ENCODE results near the gene COMMD2. TPM values are rescaled to one million over a fixed set of nuclear protein-coding genes. Genes with fewer than 3 reads are reported as not detected.

Gene COMMD2
- total RNA-seq, 6 experiments from 2014 or later: 27.0 to 32.8 (median 31.5) TPM

- H3K27ac Mint-ChIP-seq: no peak within 1 kb of the TSS
- H3K4me1 Mint-ChIP-seq (ENCODE audit: low read depth): peaks cover 26% of the 10 kb centered on the region
- H3K27me3 Mint-ChIP-seq (ENCODE audit: insufficient read depth): no peaks in the 10 kb centered on the region; the same call in 1 of the 2 replicates
- H3K9me3 Mint-ChIP-seq: no peaks in the 10 kb centered on the region
- H3K36me3 Mint-ChIP-seq (ENCODE audit: low read depth): no peaks in the 10 kb centered on the region
- no peak within 1 kb of the TSS for H3K4me3 Mint-ChIP-seq
- TF ChIP-seq, protein P1, sequence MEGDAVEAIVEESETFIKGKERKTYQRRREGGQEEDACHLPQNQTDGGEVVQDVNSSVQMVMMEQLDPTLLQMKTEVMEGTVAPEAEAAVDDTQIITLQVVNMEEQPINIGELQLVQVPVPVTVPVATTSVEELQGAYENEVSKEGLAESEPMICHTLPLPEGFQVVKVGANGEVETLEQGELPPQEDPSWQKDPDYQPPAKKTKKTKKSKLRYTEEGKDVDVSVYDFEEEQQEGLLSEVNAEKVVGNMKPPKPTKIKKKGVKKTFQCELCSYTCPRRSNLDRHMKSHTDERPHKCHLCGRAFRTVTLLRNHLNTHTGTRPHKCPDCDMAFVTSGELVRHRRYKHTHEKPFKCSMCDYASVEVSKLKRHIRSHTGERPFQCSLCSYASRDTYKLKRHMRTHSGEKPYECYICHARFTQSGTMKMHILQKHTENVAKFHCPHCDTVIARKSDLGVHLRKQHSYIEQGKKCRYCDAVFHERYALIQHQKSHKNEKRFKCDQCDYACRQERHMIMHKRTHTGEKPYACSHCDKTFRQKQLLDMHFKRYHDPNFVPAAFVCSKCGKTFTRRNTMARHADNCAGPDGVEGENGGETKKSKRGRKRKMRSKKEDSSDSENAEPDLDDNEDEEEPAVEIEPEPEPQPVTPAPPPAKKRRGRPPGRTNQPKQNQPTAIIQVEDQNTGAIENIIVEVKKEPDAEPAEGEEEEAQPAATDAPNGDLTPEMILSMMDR (IDR thresholded peaks at IDR 0.05): no peak
- DNase-seq: no peak
Observed at GRCh38 chr3:149792452-149793270, 40.4 kb upstream of the COMMD2 start, which contains the start of gene ANKUB1. Gene ANKUB1 (minus strand): TSS chr3:149792554. CDS start chr3:149792366, 188 bp downstream.

- H3K4me1 Mint-ChIP-seq (ENCODE audit: low read depth): peaks cover 26% of the 10 kb centered on the region
- no peaks in the 10 kb centered on the region for H3K9me3 Mint-ChIP-seq
- peak overlapping the region; percentile 24; the same call in 1 of the 2 replicates for H3K27ac Mint-ChIP-seq
- H3K27me3 Mint-ChIP-seq (ENCODE audit: insufficient read depth): no peaks in the 10 kb centered on the region
- DNase-seq: no peak
- H3K4me3 Mint-ChIP-seq: no peak overlapping the region; the same call in 1 of the 2 replicates
- no peaks in the 10 kb centered on the region; the same call in 1 of the 2 replicates for H3K36me3 Mint-ChIP-seq (ENCODE audit: low read depth)
- TF ChIP-seq, protein P1 (IDR thresholded peaks at IDR 0.05): no peak
Observed at GRCh38 chr3:149790698-149791097, 38.4 kb upstream of the COMMD2 start.

GRCh38 chr3:149790268-149790667 lies 38.0 kb upstream of the COMMD2 start:
- no peak for DNase-seq
- Mint-ChIP-seq H3K4me3 (peak overlapping the region; percentile 29; the same call in 1 of the 2 replicates), H3K27ac (peak overlapping the region; percentile 24), H3K4me1 (ENCODE audit: low read depth) (peaks cover 26% of the 10 kb centered on the region), H3K27me3 (ENCODE audit: insufficient read depth) (no peaks in the 10 kb centered on the region), H3K36me3 (ENCODE audit: low read depth) (no peaks in the 10 kb centered on the region; the same call in 1 of the 2 replicates), H3K9me3 (no peaks in the 10 kb centered on the region)
- TF ChIP-seq, protein P1 (IDR thresholded peaks at IDR 0.05): no peak

DNA sequence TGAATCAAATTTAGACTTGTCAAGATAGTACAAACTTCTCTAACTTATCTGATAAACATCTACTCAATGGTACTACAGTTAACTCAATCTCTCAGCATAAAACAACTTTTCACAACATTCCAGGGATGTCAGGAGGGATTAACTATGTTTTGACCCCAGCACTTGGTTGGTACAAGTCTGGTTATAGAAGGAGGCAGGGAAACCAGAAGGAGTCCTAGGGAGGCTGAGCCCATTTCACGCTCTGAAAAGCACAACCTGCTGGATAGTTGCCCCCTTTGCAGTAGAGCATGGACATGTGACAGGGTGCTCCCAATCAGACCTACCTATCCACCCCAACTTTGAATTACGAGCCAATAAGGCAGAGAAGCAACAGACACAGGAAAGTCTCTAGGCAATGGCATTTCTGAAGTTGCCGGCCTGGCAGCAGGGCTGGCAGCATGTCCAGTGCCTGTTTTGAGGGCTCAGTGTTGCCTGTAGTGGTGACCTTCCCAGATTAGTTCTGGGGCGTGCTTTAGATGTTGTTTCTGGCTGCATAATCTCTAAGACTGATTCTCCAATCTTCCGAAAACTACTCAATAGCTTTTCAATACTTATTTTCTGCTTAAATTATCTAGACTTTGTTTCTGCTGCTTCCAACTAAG lies 31.9 kb upstream of the COMMD2 start:
- Mint-ChIP-seq H3K27ac (peak overlapping the region; percentile 76), H3K36me3 (ENCODE audit: low read depth) (no peaks in the 10 kb centered on the region; the same call in 1 of the 2 replicates), H3K4me3 (peak overlapping the region; percentile 44), H3K9me3 (no peaks in the 10 kb centered on the region), H3K27me3 (ENCODE audit: insufficient read depth) (no peaks in the 10 kb centered on the region), H3K4me1 (ENCODE audit: low read depth) (peaks cover 30% of the 10 kb centered on the region)
- DNase-seq: peak; percentile 51
- TF ChIP-seq, protein P1 (IDR thresholded peaks at IDR 0.05): no peak

DNA sequence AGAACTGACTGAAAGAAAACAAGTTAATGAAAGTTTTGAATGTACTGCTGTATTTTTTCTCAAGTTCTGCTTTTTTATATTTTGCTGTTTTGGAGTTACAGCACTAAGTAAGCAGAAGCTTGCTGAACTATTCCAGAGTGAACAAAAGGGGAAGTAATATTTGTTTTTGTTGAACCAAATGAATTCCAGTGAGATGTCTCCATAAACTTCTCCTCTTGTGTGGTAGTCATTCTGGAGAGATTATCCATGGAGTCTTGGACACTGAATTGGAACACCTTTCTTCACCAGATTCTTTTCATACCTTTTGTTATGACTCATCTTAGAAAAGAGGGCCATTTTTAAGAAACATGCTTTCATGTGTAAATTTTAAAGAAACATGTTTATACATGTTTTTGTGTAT lies 31.3 kb upstream of the COMMD2 start:
- H3K27ac Mint-ChIP-seq: peak overlapping the region; percentile 76
- H3K4me1 Mint-ChIP-seq (ENCODE audit: low read depth): peaks cover 30% of the 10 kb centered on the region
- DNase-seq: peak; percentile 72
- H3K27me3 Mint-ChIP-seq (ENCODE audit: insufficient read depth): no peaks in the 10 kb centered on the region
- H3K9me3 Mint-ChIP-seq: no peaks in the 10 kb centered on the region
- TF ChIP-seq, protein P1 (IDR thresholded peaks at IDR 0.05): no peak
- H3K36me3 Mint-ChIP-seq (ENCODE audit: low read depth): no peaks in the 10 kb centered on the region; the same call in 1 of the 2 replicates
- peak overlapping the region; percentile 44 for H3K4me3 Mint-ChIP-seq
